ENCODE results near the gene C17orf107. TPM values are rescaled to one million over a fixed set of nuclear protein-coding genes. Genes with fewer than 3 reads are reported as not detected.
A peak's percentile ranks its signal among the peaks of the same experiment; 100 is the strongest.

The C17orf107 gene
- total and polyA plus RNA-seq, 9 of the 15 experiments (the other 6 are each of a cell fraction or from before 2014, with no cell fraction given), result 0.05 to 0.29 (median 0.07) TPM; not detected in 4

- TF ChIP-seq ZFP91 (CRISPR knock-in tag; IDR thresholded peaks at IDR 0.05), result no peak
- TF ChIP-seq ZNF436 (CRISPR knock-in tag; IDR thresholded peaks at IDR 0.05), result no peak
- TF ChIP-seq MYC (IDR thresholded peaks at IDR 0.05; ENCODE audit: low read depth, low read length), result no peak
- TF ChIP-seq MYC (CRISPR knock-in tag; IDR thresholded peaks at IDR 0.05; ENCODE audit: borderline replicate concordance, low read depth), result no peak
- no peak for TF ChIP-seq POLR2G (IDR thresholded peaks at IDR 0.05; ENCODE audit: low read depth, low read length)
- TF ChIP-seq ZBTB9 (CRISPR knock-in tag; IDR thresholded peaks at IDR 0.05), result no peak
- TF ChIP-seq TOE1 (IDR thresholded peaks at IDR 0.05; ENCODE audit: borderline replicate concordance), result no peak
- TF ChIP-seq TOE1 (CRISPR knock-in tag; IDR thresholded peaks at IDR 0.05; ENCODE audit: borderline replicate concordance, low read depth), result no peak
- TF ChIP-seq ZNF277 (CRISPR knock-in tag; IDR thresholded peaks at IDR 0.05; ENCODE audit: borderline replicate concordance), result no peak
- 0 out of 2 replicates have a peak, but pooled peaks have one; percentile 46 for TF ChIP-seq CC2D1A (IDR thresholded peaks at IDR 0.05)
- TF ChIP-seq MEF2D (tag; conservative IDR thresholded peaks at IDR 0.05; ENCODE audit: low read depth), result no peak
- no peak for TF ChIP-seq PHB2 (IDR thresholded peaks at IDR 0.05; ENCODE audit: low read depth)
- TF ChIP-seq ERF (CRISPR knock-in tag; IDR thresholded peaks at IDR 0.05), result no peak
- 0 out of 2 replicates have a peak, but pooled peaks have one; percentile 2 for TF ChIP-seq ZNF316 (IDR thresholded peaks at IDR 0.05)
- 0 out of 2 replicates have a peak, but pooled peaks have one; percentile 28 for TF ChIP-seq MAFG (tag; conservative IDR thresholded peaks at IDR 0.05)
- TF ChIP-seq ZC3H11A (IDR thresholded peaks at IDR 0.05; ENCODE audit: low read depth, low read length), result no peak
- no peak for TF ChIP-seq ZNF224 (CRISPR knock-in tag; IDR thresholded peaks at IDR 0.05)
- TF ChIP-seq AFF1 (IDR thresholded peaks at IDR 0.05; ENCODE audit: low read depth in 1 of 2, partially characterized antibody in 2 of 2), result no peak
- TF ChIP-seq ZNF12 (CRISPR knock-in tag; IDR thresholded peaks at IDR 0.05), result no peak
- TF ChIP-seq RAD21 (CRISPR knock-in tag; conservative IDR thresholded peaks at IDR 0.05 in 1 of 2, IDR thresholded peaks at IDR 0.05 in 1 of 2), result peak; percentile 59 to 83
These were observed 17.4 kb upstream of the C17orf107 start (continued) for GRCh38 chr17:4881761-4882555.
